GM18909 (cell line): ENCODE measurements around the gene HLTF.
"Not testable (repeated sequence)": the region's sequence is repeated elsewhere in the genome, so short reads cannot be mapped to it uniquely, and the experiment has no call there.

Source experiments
- ATAC-seq: cut with Tn5 transposase; IDR thresholded peaks from one replicate; pipeline ENCODE4 v1.9.1; 2021; ENCODE audit warnings: mild to moderate bottlenecking; ENCODE audit not compliant: unreplicated experiment, poor library complexity

The HLTF gene

GRCh38 chr3:148998297-148998696 lies 88.0 kb downstream of the HLTF start:
- no peak for ATAC-seq

- no peak for ATAC-seq
Measured at GRCh38 chr3:148997623-148998022, 88.7 kb downstream of the HLTF start.

GRCh38 chr3:148992635-148993255 lies 93.6 kb downstream of the HLTF start:
- ATAC-seq: no peak

- ATAC-seq: peak; percentile 28
Measured at GRCh38 chr3:148992027-148992634, 94.2 kb downstream of the HLTF start.

GRCh38 chr3:148991219-148992026 lies 94.9 kb downstream of the HLTF start, which contains the start of gene GYG1:
GYG1 (plus strand) TSS chr3:148991540; CDS start chr3:148991641, 101 bp downstream.
- peak; percentile 88 for ATAC-seq

- ATAC-seq: peak; percentile 36
Measured at GRCh38 chr3:148990236-148990635, 96.1 kb downstream of the HLTF start.

- not testable (repeated sequence) for ATAC-seq
Measured at GRCh38 chr3:148987551-148987950, 98.8 kb downstream of the HLTF start.

GRCh38 chr3:148981273-148981672 lies 105.1 kb downstream of the HLTF start:
- ATAC-seq: no peak
